ENCODE measurements around the gene UNC45A.
A peak's percentile ranks its signal among the peaks of the same experiment; 100 is the strongest.

Gene UNC45A

DNA sequence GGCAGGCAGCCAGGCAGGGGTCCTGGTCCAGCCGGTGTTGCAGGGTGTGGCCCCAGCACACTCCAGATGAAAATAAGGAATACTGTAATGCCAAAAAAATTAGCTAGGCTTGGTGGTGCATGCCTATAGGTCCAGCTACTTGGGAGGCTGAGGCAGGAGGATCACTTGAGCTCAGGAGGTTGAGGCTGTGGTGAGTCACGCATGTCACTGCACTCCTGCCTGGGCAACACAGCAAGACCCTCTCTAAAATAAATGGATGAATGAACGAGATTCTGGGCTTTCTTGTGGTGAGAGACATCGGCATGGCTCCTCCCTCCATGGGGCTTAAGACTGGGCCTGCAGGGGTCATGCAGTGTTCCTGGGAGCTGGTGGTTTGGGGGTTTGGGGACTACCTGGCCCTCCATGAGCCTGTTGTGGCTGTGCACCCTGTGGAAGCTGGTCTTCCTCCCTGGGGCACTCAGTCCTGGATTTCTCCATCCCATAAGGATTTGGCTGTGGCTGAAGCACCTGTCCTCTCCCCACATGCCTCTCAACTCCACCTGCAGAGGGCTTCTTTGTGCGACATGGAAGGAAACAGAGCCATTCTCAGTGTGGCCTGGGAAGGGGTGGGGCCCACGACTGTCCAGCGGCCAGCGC lies 12.0 kb downstream of the UNC45A start:
- FAIRE-seq, result no peak

DNA sequence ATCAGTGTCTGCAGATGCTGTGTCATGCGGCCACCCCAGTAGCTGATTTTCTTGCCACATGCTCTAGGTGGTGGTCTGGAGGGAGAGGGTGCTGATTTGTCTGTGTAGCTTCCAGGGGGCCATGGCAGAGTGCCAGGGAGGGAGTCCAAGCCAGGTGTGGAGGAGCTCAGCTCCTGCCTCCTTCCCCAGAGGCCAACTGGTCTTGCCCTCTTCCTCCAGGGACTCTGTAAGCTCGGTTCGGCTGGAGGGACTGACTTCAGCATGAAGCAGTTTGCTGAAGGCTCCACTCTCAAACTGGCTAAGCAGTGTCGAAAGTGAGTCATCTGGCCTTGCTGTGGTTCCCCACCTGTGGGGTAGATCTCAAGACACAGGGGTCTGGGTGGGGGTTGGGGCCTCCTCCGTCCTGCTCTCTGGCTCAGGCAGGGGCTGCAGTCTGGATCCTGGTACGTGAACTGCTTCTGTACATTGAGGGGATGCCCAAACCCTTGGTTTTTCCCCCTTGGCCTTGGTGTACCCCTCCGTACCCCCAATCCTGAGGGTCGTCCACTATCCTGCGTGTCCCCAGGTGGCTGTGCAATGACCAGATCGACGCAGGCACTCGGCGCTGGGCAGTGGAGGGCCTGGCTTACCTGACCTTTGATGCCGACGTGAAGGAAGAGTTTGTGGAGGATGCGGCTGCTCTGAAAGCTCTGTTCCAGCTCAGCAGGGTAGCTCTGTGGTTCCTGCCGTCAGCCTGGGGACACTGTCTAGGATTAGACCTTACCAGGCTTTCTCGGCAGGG lies 12.7 kb downstream of the UNC45A start:
- FAIRE-seq, result no peak

DNA sequence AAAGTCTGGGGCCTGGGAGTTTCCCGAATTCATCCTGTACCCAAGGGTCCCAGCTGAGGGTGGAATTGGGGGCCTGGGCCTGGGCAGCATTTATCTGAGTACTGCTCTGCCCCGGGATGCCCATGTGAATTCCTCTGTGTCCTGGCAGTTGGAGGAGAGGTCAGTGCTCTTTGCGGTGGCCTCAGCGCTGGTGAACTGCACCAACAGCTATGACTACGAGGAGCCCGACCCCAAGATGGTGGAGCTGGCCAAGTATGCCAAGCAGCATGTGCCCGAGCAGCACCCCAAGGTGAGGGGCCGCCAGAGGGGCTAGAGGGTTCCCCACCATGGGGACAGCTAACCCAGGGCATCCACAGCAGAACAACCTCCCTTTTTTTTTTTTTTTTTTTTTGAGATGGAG lies 13.4 kb downstream of the UNC45A start:
- FAIRE-seq, result no peak

DNA sequence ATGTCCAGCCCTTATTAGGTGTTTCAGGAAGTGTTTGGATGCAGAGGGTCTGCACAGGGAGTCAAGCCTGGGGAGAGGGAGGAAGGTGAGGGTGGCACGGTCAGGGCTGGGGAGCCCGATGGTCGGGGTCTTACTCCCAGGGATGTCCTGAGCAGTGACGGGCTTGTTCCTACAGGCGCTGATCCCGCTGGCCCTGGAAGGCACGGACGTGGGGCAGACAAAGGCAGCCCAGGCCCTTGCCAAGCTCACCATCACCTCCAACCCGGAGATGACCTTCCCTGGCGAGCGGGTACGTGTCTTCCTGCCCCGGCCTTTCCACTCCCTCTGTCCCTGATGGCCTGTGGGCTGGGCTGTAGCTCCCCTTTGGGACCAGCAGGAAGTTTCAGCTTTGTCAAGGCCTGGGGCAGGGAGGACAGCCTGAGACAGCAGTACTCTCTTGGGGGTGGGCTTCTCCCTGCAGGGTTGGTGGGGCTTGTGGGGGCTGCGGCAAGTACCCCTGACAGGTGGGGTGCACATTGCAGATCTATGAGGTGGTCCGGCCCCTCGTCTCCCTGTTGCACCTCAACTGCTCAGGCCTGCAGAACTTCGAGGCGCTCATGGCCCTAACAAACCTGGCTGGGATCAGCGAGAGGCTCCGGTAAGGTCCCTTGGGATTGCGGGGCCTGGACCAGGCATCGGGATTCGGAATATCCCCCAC lies 15.0 kb downstream of the UNC45A start:
- FAIRE-seq, result no peak

DNA sequence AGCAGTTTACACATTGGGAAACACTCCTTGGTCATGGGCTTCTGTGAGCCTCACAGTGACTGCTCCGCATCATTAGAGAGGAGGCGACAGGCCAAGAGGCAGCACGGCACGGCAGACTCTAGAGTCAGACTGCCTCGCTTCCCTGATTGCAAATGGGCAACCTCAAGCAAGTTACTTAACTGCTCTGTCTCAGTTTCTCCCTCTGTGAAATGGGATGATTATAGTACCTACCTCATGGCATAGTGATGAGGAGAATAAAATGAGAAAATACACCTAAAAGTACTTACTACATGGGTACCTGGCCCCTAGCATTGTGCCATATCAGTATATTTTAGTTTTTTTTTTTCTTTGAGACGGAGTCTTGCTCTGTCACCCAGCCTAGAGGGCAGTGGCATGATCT lies 15.6 kb downstream of the UNC45A start:
- no peak for FAIRE-seq

DNA sequence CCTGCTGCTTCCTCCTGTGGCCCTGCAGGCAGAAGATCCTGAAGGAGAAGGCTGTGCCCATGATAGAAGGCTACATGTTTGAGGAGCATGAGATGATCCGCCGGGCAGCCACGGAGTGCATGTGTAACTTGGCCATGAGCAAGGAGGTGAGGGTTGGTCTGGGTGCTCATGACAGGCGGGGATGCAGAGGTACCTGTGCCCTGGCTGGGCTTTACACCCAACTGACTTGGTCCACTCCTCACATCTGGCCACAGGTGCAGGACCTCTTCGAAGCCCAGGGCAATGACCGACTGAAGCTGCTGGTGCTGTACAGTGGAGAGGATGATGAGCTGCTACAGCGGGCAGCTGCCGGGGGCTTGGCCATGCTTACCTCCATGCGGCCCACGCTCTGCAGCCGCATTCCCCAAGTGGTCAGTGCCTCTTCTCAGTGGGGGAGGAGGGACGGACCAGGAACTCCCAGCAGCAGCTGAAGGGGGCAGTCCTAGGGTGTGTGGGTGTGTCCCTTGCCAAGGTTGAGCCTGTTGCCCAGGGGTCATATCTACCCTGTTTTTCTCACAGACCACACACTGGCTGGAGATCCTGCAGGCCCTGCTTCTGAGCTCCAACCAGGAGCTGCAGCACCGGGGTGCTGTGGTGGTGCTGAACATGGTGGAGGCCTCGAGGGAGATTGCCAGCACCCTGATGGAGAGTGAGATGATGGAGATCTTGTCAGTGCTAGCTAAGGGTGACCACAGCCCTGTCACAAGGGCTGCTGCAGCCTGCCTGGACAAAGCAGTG lies 18.0 kb downstream of the UNC45A start:
- no peak for FAIRE-seq

DNA sequence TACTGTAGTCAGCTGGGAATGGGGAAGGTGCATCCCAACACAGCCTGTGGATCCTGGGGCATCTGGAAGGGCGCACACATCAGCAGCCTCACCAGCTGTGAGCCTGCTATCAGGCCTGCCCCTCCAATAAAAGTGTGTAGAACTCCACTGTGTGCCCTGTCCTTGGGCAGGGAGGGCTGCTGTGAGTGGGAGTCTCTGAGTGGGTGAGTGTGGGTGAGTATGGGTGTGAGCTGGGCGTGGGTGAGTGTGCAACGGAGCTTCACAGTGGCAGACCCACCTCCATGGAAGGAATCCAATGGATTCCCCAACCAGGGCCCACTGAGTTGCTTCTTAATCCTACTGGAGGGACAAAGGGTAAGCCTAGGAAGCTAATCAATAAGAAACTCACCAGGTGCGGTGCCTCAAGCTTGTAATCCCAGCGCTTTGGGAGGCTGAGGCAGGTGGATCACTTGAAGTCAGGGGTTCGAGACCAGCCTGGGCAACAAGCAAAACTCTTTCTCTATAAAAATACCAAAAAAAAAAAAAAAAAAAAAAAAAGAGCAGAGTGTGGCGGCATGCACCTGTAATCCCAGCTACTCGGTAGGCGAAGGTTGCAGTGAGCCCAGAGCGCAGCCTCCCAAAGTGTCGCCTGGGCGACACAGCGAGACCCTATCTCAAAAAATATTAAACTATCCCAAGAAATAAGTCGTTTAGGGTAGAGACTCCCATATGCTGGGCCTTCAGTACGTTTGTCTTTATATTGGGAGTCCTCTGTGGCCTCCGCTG lies 19.0 kb downstream of the UNC45A start:
- no peak for FAIRE-seq

DNA sequence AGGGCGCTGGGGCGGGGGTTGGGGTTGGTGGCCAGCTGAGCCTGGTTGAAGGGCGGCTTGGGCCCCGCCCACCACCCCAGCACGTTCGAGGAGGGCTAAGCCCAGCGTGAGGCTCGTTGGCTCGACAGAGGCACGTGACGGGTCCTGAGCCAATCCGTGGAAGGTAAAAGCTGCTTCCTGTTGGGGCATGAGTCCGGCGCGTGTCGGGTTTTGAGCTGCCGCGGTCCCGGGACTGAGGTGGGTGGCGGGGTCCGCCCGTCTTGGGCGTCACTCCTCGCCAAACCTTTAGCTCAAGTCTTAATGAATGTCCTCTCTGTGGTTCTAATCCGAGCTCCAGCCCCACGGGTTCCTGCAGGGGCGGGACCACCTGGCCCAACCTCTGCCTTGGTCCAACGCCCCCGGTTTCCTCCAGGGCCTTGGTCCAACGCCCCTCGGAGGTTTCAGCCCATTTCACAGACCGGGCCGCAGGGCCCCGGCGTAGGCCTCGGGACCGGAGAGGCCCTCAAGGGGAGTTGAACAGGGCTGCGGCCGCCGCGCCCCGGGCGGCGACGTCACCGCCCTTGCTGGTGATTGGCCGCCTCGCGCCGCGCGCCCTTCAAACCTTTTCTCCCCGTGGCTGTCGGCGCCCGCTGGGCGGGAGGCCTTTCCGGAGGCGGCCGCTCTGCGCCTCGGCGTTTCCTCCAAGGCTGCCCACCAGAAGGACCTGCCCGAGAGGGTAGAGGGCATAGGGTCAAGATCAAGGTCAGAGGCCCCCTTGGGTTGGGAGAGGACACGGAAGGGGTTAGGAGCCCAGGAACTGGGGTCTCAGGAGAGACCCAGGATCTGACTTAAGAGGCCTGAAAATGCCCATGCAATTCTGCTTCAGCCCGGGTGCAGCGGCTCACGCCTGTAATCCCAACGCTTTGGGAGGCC lies 19.9 kb downstream of the UNC45A start, which contains the start of gene RCCD1:
RCCD1 (plus strand) TSS at position 173 of the 912 bp plus-strand sequence. CDS start 1,851 bp downstream, outside the sequence.
- FAIRE-seq, result peak; percentile 59

DNA sequence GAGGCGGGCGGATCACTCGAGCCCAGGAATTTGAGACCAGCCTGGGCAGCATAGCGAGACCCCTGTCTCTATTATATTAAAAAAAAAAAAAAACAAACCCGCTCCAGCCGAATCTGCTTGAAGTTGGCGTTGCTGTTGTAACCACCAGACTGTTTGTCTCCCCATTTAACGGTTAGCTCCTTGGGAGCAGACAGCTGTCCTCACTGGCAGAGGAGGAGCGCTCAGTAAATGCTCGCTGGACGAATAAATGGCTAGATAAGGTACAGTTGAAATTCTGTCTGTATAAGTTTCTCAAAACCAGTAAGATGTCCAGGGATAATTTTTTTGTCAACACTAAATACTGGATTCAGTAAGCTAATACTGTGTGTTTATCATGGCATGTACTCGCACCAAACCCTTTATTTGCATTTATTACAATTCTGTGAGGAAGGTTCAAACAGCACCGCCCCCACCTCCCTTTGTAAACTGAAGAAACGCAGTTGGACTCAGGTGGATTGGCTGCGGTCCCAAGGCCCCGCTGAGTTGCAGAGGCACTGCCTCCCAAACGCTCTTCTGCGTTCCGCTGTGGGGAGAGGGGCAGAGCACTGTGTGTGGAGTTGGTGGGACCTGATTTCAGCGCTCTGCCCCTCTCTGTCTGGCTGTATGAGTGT lies 20.7 kb downstream of the UNC45A start:
- no peak for FAIRE-seq

DNA sequence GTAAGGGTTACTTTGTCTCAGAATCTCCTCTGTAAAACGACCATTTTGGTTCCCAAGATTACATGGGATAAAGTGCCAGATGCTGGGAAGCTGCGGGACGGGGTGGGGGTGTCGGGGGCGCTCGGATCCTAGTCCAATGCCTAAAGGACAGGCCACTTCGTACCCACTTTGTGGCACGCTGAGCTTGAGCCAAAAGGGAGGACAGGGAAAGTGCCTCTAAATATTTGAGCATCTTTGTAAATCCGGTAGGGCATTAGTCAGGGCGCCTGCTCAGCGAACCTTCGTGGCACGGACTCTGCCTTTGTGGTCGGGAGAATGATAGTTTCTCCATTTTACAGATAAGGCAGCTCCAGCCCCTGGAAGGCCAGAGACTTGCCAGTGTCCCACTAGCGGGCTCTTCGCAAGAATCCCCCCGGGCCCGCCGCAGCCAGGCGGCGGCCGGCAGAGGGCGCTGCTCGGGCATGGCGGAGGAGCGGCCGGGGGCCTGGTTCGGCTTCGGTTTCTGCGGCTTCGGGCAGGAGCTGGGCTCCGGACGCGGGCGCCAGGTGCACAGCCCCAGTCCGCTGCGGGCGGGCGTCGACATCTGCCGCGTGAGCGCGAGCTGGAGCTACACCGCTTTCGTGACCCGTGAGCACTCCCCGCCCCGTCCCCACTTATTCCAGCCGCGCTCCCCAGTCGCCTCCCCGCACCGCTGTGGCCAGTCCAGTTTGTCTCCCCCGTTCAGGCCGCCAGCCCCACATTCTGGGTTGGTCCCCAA lies 21.4 kb downstream of the UNC45A start:
- FAIRE-seq, result no peak

DNA sequence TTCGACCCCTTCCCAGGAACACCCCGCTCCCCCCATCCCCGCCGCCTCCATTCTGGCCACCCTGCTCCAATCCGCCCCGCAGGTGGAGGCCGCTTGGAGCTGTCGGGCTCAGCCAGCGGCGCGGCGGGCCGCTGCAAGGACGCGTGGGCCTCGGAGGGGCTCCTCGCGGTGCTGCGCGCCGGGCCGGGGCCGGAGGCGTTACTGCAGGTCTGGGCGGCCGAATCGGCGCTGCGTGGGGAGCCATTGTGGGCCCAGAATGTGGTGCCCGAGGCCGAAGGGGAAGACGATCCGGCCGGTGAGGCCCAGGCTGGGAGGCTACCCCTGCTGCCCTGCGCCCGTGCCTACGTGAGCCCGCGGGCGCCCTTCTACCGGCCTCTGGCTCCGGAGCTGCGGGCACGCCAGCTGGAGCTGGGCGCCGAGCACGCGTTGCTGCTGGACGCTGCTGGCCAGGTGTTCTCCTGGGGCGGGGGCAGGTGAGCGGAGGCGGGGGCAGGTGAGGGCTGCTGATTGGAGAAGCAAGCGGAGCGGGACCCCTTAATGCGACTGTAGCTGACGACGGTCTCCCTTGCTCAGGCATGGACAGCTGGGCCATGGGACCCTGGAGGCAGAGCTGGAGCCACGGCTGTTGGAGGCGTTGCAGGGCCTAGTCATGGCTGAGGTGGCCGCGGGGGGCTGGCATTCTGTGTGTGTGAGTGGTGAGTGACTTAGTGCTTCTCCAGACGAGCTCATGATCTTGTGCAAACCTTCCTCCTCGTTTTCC lies 22.1 kb downstream of the UNC45A start:
- no peak for FAIRE-seq

DNA sequence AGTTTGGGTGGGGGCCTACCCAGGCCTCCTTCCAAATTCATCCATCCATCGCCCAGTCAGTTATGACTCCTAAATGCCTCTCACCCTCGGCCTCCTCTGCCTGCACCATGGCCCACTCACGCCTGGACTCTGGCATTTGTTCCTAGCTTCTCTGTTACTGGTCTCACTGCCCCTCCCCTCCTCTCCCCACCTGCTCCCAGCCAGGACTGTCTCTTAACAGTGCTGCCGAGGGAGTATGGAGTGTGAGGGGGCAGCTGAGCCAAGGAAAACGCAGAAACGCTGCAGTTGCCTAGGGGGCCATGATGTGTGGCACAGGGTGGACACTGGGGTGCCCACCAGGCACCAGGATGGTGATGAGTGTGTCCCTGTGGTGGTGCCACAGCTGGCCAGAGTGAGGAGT lies 22.7 kb downstream of the UNC45A start:
- no peak for FAIRE-seq

DNA sequence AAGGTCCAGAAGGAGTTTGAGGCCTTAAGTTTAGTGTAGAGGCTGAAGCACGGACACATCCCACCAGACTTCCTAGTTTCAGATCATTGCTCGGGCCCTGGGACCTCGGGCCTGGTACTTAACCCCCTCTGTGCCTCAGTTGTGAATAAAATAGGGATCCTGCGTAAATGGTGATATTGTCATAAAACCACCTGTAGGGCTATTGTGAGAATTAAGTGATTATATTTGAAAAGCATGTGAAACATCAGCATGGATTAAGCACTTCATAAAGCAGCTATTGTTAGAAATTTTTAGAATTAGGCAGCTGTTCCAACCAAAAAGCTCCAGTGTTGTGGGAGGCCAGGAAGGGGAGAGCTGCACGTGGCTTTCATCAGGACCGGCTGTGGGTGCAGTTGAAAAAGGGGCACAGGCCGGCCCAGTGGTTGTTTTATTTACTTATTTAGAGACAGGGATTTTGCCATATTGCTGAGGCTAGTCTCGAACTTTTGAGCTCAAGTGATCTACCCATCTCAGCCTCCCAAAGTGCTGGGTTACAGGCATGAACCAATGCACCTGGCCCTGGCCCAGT lies 24.0 kb downstream of the UNC45A start:
- no peak for FAIRE-seq

DNA sequence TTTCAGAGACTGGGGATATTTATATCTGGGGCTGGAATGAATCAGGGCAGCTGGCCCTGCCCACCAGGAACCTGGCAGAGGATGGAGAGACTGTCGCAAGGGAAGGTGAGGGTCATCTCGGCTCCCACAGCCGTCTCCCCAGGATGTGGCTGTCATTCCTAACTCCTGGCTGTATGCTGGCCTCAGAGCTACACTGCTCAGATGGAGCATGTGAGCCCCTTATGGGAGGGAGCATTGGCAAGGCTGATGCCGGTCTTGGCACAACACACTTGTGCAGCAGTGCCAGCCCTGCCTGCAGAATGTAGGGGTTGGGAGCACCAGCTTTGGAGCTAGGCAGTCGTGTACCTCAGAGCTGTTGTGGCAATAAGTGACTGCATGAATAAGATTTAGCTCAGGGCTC lies 24.8 kb downstream of the UNC45A start:
- FAIRE-seq, result no peak

DNA sequence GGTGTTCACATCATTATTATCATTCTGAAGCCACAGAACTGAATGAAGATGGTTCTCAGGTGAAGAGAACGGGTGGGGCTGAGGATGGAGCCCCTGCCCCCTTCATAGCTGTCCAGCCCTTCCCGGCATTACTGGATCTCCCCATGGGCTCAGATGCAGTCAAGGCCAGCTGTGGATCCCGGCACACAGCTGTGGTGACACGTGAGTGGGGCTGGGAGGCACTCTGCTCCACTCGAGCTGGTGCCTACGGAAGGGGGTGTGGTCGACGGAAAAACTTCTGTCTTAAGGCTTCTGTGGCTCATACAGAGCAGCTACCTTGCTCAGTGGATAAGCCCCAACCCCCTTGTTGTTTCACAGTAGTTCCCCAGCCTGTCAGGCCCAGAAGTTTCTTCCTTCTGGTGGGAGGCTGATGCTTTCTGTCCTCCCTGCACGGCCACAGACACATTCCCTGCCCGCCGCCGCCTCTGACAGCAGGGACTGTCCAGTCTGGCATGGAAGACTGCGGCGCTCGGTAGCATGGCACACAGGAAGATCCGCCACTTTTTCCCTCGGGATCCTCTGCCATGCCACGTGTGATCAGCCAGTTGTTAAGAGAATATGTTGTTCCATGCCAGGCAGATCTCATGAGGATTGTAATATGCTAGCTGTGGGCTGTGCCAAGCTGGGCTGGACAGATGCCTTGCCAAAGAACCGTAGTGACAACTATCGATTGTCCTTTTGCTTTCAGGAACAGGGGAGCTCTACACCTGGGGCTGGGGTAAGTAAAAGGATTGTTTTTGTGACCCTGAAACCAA lies 25.4 kb downstream of the UNC45A start:
- FAIRE-seq, result no peak

DNA sequence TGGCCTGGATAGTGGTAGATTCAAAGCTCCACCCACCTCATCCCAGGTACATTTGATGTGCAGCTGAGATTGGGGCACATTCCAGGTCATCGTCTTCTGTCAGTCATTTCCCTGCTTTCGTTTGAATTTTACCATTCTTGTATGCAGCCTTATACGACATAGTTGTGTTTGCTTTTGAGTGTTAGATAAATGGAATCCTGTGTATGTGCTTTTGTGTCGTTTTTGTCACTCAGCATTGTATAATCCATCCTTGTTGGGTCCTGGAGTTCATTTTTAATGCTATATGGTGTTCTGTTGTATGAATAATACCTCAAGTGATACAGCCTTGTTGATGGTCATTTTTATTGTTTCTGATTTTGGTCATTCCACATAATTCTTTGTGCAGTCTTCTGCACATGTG lies 26.9 kb downstream of the UNC45A start:
- FAIRE-seq, result no peak

DNA sequence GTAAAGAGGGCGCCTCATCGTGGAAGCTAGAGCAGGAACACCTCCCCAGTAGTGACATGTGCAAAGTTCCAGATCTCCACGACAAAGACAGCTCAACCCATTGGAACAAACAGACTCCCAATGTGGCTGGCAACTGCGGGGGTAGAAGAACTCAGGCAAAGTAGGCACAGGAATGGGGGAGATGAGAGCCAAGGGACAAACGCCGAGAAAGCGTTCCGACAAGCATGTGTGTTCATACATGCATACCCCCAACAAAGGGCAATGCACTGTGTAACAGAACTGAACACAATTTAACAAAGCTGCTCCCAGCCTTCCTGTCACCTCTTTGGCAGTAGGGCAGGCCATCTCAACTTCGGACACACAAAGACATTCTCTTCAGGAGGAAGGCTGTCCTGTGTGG lies 31.2 kb downstream of the UNC45A start:
- FAIRE-seq, result no peak

DNA sequence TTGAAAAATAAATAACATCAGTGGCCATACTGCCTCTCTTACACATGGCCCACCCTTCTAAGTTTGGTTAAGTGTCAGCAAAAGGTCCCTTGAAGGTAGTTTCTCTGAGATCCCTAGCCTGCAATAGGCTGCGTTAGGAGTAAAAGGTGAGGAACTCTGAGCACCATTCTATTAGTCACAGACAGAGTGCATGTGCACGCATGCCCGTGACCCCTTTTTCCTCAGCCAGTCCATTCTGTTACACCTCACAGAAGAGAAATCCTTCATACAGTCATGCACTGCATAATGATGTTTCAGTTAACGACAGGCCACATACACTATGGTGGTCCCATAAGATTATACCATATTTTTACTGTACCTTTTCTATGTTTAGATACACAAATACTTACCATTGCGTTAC lies 32.1 kb downstream of the UNC45A start:
- FAIRE-seq, result no peak
